HepG2 (cell line): ENCODE measurements around the gene PKIG. TPM values are rescaled to one million over a fixed set of nuclear protein-coding genes. Genes with fewer than 3 reads are reported as not detected.

ENCODE experiments used
- ATF2 ChIP-seq: sonication (generic); formaldehyde crosslinking; IDR thresholded peaks from 2 replicates; pipeline ENCODE4 v1.4.0; 2020; ENCODE audit warnings: missing genetic modification reagents
- CCAR2 ChIP-seq: fragments of 200-400 bp; formaldehyde crosslinking; optimal IDR thresholded peaks from 2 replicates; pipeline ENCODE3; 2018; ENCODE audit warnings: low read depth, mild to moderate bottlenecking, low read length, moderate library complexity
- CHD2 ChIP-seq: IDR thresholded peaks from 2 replicates; pipeline ENCODE4 v1.6.1; 2011; ENCODE audit warnings: low read depth, low read length, improper control_type of control experiment
- EED ChIP-seq: sonication (generic); formaldehyde crosslinking; IDR thresholded peaks from 2 replicates; pipeline ENCODE4 v1.5.0; 2020; ENCODE audit warnings: mild to moderate bottlenecking, missing genetic modification reagents
- ETV6 ChIP-seq: sonication (generic); formaldehyde crosslinking; conservative IDR thresholded peaks from 2 replicates; pipeline ENCODE4 v1.4.0; 2020; ENCODE audit warnings: missing genetic modification reagents
- EZH2 ChIP-seq: conservative IDR thresholded peaks from 2 replicates; pipeline ENCODE4 v1.6.1; 2012; ENCODE audit warnings: mild to moderate bottlenecking, low read depth, low read length, moderate library complexity
- FOXO4 ChIP-seq: sonication (generic); formaldehyde crosslinking; conservative IDR thresholded peaks from 2 replicates; pipeline ENCODE4 v1.8.1; 2023; ENCODE audit warnings: missing genetic modification reagents
- IRF2 ChIP-seq: IDR thresholded peaks from 2 replicates; pipeline ENCODE4 v1.6.1; 2018; ENCODE audit warnings: missing genetic modification reagents, missing compliant biosample characterization
- JDP2 ChIP-seq: sonication (generic); formaldehyde crosslinking; IDR thresholded peaks from 2 replicates; pipeline ENCODE4 v1.8.1; 2022; ENCODE audit warnings: missing genetic modification reagents, borderline replicate concordance
- PHF8 ChIP-seq: sonication (generic); formaldehyde crosslinking; IDR thresholded peaks from 2 replicates; pipeline ENCODE4 v1.5.0; 2020; ENCODE audit warnings: missing genetic modification reagents
- RFXANK ChIP-seq: IDR thresholded peaks from 2 replicates; pipeline ENCODE4 v1.6.1; 2016
- SRSF4 ChIP-seq: fragments of 200-400 bp; formaldehyde crosslinking; IDR thresholded peaks from one replicate; pipeline ENCODE4 v1.6.1; 2018; ENCODE audit warnings: mild to moderate bottlenecking, low read depth, low read length, moderate library complexity; ENCODE audit not compliant: poor library complexity, severe bottlenecking
- THRA ChIP-seq: sonication (generic); formaldehyde crosslinking; IDR thresholded peaks from 2 replicates; pipeline ENCODE4 v1.4.0; 2020; ENCODE audit warnings: missing genetic modification reagents, borderline replicate concordance
- TOPORS ChIP-seq: sonication (generic); formaldehyde crosslinking; IDR thresholded peaks from 2 replicates; pipeline ENCODE4 v1.8.0; 2023; ENCODE audit warnings: mild to moderate bottlenecking, missing genetic modification reagents
- ZBTB42 ChIP-seq: sonication (generic); formaldehyde crosslinking; IDR thresholded peaks from 2 replicates; pipeline ENCODE4 v1.5.0; 2020; ENCODE audit warnings: mild to moderate bottlenecking, missing genetic modification reagents
- ZNF124 ChIP-seq: sonication (generic); formaldehyde crosslinking; IDR thresholded peaks from 2 replicates; pipeline ENCODE4 v1.4.0; 2020; ENCODE audit warnings: missing genetic modification reagents
- ZNF280B ChIP-seq: sonication (generic); formaldehyde crosslinking; IDR thresholded peaks from 2 replicates; pipeline ENCODE4 v1.5.0; 2020; ENCODE audit warnings: missing genetic modification reagents, mild to moderate bottlenecking, borderline replicate concordance
- ZNF431 ChIP-seq: sonication (generic); formaldehyde crosslinking; IDR thresholded peaks from 2 replicates; pipeline ENCODE4 v1.9.0; 2022; ENCODE audit warnings: missing genetic modification reagents, low read depth, mild to moderate bottlenecking, borderline replicate concordance
- ZNF564 ChIP-seq: sonication (generic); formaldehyde crosslinking; IDR thresholded peaks from 2 replicates; pipeline ENCODE4 v1.8.1; 2023; ENCODE audit warnings: mild to moderate bottlenecking, missing genetic modification reagents
- ZNF75D ChIP-seq: sonication (generic); formaldehyde crosslinking; IDR thresholded peaks from 2 replicates; pipeline ENCODE4 v1.8.1; 2023; ENCODE audit warnings: missing genetic modification reagents, mild to moderate bottlenecking, borderline replicate concordance
- ZNF800 ChIP-seq: sonication (generic); formaldehyde crosslinking; IDR thresholded peaks from 2 replicates; pipeline ENCODE4 v1.4.0; 2020; ENCODE audit warnings: missing genetic modification reagents
- polyA plus RNA-seq, 8 experiments: library from polyadenylated mRNA; depleted of rRNA in 3 of 8; stranded (reverse) in 7 of 8; unstranded in 1 of 8; fragments of >200 nt; fragmentation: Illumina TruSeq in 4 of 8; extraction: Trizol in 4 of 8; gene quantifications; 2 replicates each; pipeline versions ENCODE4 v1.2.1 to v1.2.3, GENCODE V29; 2011 to 2016; ENCODE audit warnings: low read depth in 4 of 8, missing spikeins in 1 of 8, mixed read lengths in 1 of 8; ENCODE audit not compliant: insufficient read depth in 1 of 8
- total RNA-seq, 5 experiments: library from RNA; depleted of rRNA; stranded (reverse); fragments of >200 nt; fragmentation: Illumina TruSeq; extraction: Trizol; gene quantifications; 2 replicates each; pipeline ENCODE4 v1.2.3, GENCODE V29; 2016; ENCODE audit warnings: low read depth in 1 of 5

Gene PKIG
- total and polyA plus RNA-seq, 2 of the 13 experiments (the other 11 are each of a cell fraction or from before 2014, with no cell fraction given), result 30.8 to 44.5 TPM

- peak; percentile 71 for TF ChIP-seq ZBTB42 (CRISPR knock-in tag)
- peak; percentile 95; the same call in 1 of the 2 replicates for TF ChIP-seq FOXO4
- no peak for TF ChIP-seq CCAR2
- no peak for TF ChIP-seq ZNF75D (CRISPR knock-in tag)
- peak; percentile 87 for TF ChIP-seq PHF8 (CRISPR knock-in tag)
- TF ChIP-seq ETV6 (CRISPR knock-in tag), result peak; percentile 62
- TF ChIP-seq SRSF4, result no peak
- no peak for TF ChIP-seq EZH2
- TF ChIP-seq EED (CRISPR knock-in tag), result no peak
- TF ChIP-seq ZNF124 (CRISPR knock-in tag), result peak; percentile 67
- TF ChIP-seq CHD2, result no peak
- TF ChIP-seq ZNF431, result peak; percentile 76
- TF ChIP-seq ZNF564 (CRISPR knock-in tag), result no peak
- peak; percentile 86; the same call in 1 of the 2 replicates for TF ChIP-seq THRA (CRISPR knock-in tag)
- TF ChIP-seq ATF2, result peak; percentile 60; the same call in 1 of the 2 replicates
- TF ChIP-seq TOPORS (CRISPR knock-in tag), result no peak
- peak; percentile 86 for TF ChIP-seq RFXANK (CRISPR knock-in tag)
- peak; percentile 89 for TF ChIP-seq IRF2 (CRISPR knock-in tag)
- TF ChIP-seq JDP2 (CRISPR knock-in tag), result no peak
- peak; percentile 87 for TF ChIP-seq ZNF800 (CRISPR knock-in tag)
- TF ChIP-seq ZNF280B, result peak; percentile 14; the same call in 1 of the 2 replicates
Observed at GRCh38 chr20:44609516-44610312, 27.3 kb downstream of the PKIG start (continued).
